RWPE1 (cell line): ENCODE data around the gene LRFN5.

ENCODE experiments used
- CTCF ChIA-PET: fragments of 350-600 bp; sonication (Branson Sonifier 250); formaldehyde crosslinking; extraction: SDS; loops from one replicate; lab custom pipeline; 2021; lab: Yijun Ruan, JAX
- POLR2A ChIA-PET: fragments of 400-600 bp; formaldehyde crosslinking; extraction: SDS; loops from one replicate; lab custom pipeline; 2020; ENCODE audit warnings: antibody characterized with exemption; ENCODE audit not compliant: low non-redundant PET; lab: Yijun Ruan, JAX
- DNase-seq: peaks from one replicate; pipeline ENCODE4 v3.0.0; 2012; ENCODE audit warnings: low spot score
- H3K27ac ChIP-seq: fragments of 450-650 bp; 2 replicates; pipeline ENCODE4 v1.5.1; 2017
- TF ChIP-seq, protein P1 (sequence below): fragments of 450-650 bp; conservative IDR thresholded peaks from 2 replicates; pipeline ENCODE4 v1.5.1; 2017; ENCODE audit warnings: low read depth, mild to moderate bottlenecking

LRFN5 gene

DNA sequence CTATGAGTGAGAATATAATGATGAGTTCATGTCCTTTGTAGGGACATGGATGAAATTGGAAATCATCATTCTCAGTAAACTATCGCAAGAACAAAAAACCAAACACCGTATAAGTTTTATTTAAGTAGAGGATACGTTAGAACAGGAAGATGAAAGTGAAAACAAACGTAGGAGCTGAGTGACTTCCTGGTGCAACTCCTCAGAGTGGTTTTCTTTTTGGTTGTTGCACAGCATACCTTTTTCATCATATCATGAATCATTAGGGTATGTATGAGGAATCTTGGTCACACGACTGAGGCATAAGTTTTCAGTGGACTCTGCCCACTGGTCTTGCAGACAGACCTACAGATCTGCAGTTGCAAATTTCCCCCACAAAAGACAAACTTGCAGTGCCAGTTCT, 199.0 kb downstream of the LRFN5 start:
- ChIA-PET POLR2A (no interaction called here), CTCF (interaction anchor here (0.6 kb wide), 1 partner anchor 793 kb away, joined by 5 read pairs; no protein-coding TSS in a partner anchor)

DNA sequence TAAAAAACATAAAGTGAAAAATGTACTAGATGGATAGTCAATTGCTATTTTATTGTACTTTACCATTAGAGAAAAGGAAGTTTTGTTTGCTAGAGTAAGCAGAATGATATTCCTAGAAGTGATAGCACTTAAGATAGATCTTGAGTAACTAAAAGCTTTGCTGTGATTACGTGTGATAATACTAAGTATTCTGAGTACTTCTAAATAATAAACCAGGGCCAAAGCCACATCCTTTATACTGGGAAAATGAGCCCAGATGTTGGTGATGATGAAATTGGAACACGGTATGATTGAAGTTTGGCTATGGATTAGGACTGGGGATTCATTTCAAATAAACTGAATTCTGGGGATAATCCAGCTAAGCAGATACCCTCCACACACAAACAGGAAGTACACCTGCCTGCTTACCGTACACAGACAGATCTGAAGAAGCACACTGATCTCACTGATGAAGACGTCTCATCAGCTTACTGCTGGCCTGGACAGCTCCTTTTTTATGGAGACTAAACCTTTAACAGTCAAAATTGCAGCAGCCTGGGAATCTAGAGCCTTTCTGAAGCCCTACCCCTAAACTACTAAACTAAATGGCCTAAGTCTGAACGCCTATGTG, 199.8 kb downstream of the LRFN5 start:
- no peak overlapping the region for H3K27ac ChIP-seq
- TF ChIP-seq, protein P1, sequence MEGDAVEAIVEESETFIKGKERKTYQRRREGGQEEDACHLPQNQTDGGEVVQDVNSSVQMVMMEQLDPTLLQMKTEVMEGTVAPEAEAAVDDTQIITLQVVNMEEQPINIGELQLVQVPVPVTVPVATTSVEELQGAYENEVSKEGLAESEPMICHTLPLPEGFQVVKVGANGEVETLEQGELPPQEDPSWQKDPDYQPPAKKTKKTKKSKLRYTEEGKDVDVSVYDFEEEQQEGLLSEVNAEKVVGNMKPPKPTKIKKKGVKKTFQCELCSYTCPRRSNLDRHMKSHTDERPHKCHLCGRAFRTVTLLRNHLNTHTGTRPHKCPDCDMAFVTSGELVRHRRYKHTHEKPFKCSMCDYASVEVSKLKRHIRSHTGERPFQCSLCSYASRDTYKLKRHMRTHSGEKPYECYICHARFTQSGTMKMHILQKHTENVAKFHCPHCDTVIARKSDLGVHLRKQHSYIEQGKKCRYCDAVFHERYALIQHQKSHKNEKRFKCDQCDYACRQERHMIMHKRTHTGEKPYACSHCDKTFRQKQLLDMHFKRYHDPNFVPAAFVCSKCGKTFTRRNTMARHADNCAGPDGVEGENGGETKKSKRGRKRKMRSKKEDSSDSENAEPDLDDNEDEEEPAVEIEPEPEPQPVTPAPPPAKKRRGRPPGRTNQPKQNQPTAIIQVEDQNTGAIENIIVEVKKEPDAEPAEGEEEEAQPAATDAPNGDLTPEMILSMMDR = no peak
- no peak for DNase-seq
- ChIA-PET CTCF (interaction anchor here (0.6 kb wide), 1 partner anchor 794 kb away, joined by 5 read pairs; no protein-coding TSS in a partner anchor), POLR2A (no interaction called here)

More for the DNA sequence above, 199.0 kb downstream of the LRFN5 start:
- DNase-seq = no peak
- TF ChIP-seq, protein P1 = no peak
- H3K27ac ChIP-seq = no peak overlapping the region

DNA sequence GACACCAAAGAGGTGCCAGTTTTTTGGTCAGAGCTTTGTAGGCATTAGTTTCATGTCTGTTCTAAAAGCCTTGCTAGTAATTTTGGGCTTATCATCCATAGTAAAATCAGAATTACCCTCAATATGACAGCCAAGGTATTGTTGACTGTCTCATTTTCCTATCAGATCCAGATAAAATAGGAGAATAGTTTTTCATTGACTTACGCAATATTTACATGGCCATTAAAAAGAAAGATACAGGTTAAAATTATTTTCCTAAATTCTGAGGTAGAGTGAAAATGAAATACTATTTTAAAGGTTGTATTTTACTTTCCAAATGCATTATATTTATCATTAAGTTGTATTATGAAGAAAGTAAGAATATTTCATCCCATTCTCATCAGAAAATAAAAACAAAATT, 203.7 kb downstream of the LRFN5 start:
- DNase-seq = no peak
- no peak overlapping the region for H3K27ac ChIP-seq
- TF ChIP-seq, protein P1 = no peak
- ChIA-PET CTCF (no interaction called here), POLR2A (no interaction called here)

DNA sequence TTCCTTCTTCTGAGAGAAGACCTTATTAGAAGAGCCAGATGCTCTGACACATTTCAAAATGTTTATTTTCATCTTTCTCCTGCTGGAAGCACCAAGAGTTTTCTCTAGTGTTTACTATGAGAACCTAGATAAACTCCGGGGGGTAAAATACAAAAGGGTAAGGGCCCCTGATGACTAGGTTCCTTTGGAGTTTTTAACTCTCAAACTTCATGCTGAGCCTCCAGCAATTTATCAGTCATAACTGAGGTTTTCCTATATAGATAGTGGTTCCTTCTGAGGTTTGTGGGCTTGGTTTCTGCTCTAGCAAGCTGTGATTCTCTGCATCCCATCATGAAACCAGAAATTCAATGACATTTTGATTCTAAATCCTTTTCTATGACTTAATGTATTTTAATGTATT, 210.9 kb downstream of the LRFN5 start:
- ChIA-PET POLR2A (no interaction called here), CTCF (no interaction called here)
- TF ChIP-seq, protein P1 = no peak
- DNase-seq = no peak
- H3K27ac ChIP-seq = no peak overlapping the region

DNA sequence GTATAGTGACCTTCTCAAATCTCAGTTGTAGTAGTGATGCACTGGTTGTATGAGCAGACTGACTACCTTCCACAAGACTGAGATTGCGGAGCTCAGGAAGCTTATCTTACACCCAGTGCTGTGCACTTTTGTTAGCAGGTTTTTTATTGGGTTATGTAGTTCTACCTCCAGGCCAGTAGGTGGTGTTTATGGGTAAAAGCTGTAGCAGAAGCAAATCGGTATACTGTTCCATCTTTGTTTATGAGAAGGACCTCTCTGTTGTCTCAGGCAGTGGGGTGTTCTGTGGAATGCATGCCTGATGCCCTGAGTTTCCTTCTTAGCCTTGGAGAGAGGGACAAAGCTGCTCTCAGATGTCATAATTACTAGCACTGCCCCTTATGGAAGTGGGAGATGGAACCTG, 217.8 kb downstream of the LRFN5 start:
- H3K27ac ChIP-seq = no peak overlapping the region
- no peak for DNase-seq
- ChIA-PET CTCF (no interaction called here), POLR2A (no interaction called here)
- TF ChIP-seq, protein P1 = no peak

DNA sequence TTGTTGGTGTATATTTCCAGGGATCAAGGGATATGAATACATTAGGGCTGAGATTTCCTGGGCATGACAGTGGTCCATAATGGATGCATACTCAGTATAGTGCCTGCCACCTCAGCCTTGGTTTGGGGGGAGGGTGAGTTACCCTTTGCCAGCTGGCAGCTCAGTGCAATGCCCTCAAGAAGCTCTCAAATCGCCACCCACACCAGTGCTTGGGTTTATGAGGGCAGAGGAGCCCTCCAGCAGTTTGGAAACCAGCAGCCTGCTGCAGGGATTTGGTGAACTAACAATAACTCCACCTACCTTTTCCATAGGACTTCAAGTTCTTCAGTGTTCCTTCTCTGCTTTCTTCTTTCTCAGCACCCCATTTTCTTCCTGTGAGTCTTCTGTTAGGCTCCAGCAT, 218.9 kb downstream of the LRFN5 start:
- no peak overlapping the region for H3K27ac ChIP-seq
- TF ChIP-seq, protein P1 = no peak
- DNase-seq = no peak
- CTCF ChIA-PET = interaction anchor here (0.7 kb wide), 1 partner anchor 838 kb away, joined by 3 read pairs; no protein-coding TSS in a partner anchor
- POLR2A ChIA-PET = no interaction called here
